ENCODE measurements around the gene ICAM1.
A peak's percentile ranks its signal among the peaks of the same experiment; 100 is the strongest.

ICAM1 gene

DNA sequence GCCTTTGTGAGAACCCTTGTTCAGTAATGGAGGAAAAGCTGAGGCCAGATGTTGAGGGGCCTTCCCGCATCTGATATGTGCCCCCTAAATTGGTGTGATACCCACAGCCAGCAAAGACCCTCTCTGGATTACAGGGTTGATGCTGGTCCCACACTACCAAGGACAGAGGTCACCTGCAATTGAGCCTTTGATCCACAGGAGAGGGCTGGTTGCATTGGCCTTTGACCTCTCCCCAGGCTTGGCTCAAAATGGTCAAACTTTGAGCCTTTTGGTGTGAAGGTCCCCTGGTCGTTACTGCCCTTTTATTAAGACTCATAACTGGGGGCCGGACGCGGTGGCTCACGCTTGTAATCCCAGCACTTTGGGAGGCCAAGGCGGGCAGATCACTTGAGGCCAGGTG is 27.3 kb upstream of the ICAM1 start:
- no peak for DNase-seq (ENCODE audit: low read depth)

DNA sequence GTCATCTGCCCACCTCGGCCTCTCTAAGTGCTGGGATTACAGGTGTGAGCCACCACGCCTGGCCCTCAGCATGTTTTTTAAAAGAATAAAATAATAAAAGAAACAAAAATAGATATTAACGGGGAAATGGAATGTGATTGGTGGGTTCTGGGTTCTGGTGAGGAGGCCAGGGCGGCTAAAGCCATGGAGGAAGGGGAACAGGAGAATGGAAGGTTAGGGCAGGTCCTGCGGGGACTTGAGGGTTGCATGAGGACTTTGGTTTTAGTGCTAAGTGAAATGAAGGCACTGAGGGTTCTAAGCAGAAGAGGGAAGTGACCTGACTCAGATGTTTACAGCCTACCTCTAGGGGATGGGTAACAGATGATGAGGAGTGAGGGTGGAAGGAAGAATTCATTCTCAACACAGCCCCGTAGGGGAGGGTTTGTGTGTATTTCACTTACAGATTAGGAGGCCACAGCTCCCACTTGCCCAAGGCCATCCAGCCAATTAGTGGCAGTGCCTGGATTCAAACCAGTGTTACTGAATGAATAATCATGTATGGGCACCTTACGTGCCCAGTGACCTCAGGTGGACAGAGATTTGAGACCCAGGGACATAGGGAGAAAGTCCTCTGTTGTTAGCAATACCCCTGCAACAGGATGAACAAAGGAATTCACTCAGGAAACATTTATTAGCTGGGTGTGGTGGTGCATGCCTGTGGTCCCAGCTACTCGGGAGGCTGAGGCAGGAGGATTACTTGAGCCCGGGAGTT is 25.6 kb upstream of the ICAM1 start:
- DNase-seq (ENCODE audit: low read depth) = no peak

GRCh38 chr19:10246511-10246910 is 24.4 kb upstream of the ICAM1 start:
- no peak for DNase-seq (ENCODE audit: low read depth)

GRCh38 chr19:10251792-10252694 is 18.9 kb upstream of the ICAM1 start, which contains the start of gene MRPL4:
MRPL4 (plus strand) TSS chr19:10252214; CDS start chr19:10252254, 40 bp downstream.
- peak; percentile 98 for DNase-seq (ENCODE audit: low read depth)

DNA sequence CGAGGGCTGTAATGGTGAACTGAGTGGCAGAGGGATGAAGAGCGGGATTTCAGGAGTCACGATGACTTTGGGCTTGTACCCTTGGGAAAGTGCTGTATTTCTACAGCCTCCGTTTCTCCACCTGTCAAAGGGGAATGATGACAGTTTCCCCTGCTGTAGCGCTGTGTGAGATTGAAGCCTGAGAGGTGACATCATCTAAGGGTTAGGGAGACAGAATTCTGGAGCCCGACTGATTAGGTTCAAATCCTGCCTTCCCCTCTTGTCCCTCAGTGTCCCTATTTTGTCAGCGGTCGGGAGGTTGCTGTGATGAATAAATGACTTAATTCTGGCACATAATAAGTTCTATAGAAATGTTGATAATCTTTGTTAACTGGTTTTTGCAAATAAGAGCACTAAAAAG is 18.2 kb upstream of the ICAM1 start:
- DNase-seq (ENCODE audit: low read depth) = no peak

GRCh38 chr19:10254244-10254643 is 16.7 kb upstream of the ICAM1 start:
- no peak for DNase-seq (ENCODE audit: low read depth)

GRCh38 chr19:10255358-10255757 is 15.6 kb upstream of the ICAM1 start:
- no peak for DNase-seq (ENCODE audit: low read depth)

DNA sequence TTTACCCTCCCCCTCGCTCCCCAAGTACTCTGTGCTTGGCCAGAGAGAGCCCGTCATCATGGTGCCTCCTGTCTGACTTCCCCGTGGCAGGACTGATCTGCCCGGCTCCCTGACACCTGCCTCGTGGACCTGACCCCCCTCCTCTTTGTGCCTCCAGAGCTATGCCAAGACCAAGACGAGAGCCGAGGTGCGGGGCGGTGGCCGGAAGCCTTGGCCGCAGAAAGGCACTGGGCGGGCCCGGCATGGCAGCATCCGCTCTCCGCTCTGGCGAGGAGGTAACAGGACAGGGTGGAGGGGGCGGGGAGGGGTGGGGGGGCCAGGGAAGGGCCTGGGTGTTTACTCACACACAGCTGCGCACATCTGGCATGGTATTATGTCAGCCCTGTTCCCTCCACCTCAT is 14.4 kb upstream of the ICAM1 start:
- DNase-seq (ENCODE audit: low read depth) = no peak

DNA sequence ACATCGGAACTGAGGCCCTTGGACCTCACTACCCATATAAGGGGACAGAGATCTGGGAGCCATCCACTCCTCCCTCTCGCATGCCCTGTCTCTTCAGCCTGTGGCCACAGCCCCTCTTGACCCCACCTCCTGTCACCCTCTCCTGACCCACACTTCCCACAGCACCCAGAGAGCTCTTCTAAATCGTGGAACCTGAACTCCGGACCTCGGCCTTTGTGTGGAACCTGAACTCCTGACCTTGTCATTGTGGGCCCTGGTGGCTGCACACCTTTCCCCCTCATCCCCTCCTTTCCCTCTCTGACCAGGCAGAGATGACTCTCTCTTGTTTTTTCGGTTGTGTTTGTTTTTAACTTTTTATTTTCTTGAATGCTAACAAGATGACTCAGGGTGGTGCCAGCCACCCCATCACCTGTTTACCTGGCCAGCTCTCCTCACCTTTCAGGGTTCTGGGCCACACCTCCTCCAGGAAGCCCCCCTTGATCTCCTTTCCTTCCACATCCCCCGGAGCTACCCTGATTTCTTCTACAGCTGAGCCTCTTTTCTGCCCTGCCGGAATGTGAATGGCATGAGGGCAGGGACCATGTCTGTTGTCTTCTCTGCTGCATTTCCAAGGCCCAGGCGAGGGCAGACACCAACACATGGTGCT is 13.8 kb upstream of the ICAM1 start:
- DNase-seq (ENCODE audit: low read depth) = no peak

DNA sequence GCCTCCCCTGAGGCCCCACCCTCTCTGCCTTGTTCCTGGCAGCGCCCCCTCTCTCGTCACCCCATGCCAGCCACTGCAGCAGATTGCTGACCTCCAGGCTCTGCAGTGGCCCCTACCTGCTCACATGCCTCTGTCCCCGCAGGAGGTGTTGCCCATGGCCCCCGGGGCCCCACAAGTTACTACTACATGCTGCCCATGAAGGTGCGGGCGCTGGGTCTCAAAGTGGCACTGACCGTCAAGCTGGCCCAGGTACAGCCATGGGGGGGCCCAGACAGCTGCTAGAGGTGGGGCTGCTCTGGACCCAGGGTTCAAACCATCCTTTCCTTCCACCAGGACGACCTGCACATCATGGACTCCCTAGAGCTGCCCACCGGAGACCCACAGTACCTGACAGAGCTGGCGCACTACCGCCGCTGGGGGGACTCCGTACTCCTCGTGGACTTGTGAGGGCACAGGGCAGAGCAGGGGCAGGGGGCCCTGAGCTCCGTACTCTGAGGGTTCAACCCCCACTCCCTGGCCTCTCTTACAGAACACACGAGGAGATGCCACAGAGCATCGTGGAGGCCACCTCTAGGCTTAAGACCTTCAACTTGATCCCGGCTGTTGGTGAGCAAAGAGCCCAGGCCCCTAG is 12.7 kb upstream of the ICAM1 start:
- no peak for DNase-seq (ENCODE audit: low read depth)

GRCh38 chr19:10259162-10259905 is 11.6 kb upstream of the ICAM1 start:
- DNase-seq (ENCODE audit: low read depth) = peak; percentile 75

- DNase-seq (ENCODE audit: low read depth) = no peak
These were observed 10.8 kb upstream of the ICAM1 start for GRCh38 chr19:10260141-10260584.

DNA sequence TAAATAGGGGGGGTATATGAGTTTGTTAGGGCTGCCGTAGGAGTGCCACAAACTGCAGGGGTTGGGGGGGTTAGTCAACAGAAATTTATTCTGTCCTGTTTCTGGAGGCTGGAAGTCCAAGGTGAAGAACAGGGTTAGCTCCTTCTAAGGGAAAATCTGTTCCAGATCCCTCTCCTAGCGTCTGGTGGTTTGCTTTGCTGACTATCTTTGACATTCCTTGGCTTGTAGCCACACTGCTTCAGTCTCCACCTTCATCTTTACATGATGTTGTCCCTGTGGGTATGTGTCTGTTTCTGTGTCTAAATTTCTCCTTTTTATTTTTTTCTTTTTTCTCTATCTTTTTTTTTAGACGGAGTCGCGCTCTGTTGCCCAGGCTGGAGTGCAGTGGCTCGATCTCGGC is 8.1 kb upstream of the ICAM1 start:
- DNase-seq (ENCODE audit: low read depth) = no peak

GRCh38 chr19:10266706-10267105 is 4.2 kb upstream of the ICAM1 start:
- DNase-seq (ENCODE audit: low read depth) = no peak

GRCh38 chr19:10268071-10268470 is 2.8 kb upstream of the ICAM1 start:
- no peak for DNase-seq (ENCODE audit: low read depth)

- DNase-seq (ENCODE audit: low read depth) = peak; percentile 22
These were observed 1.4 kb upstream of the ICAM1 start for GRCh38 chr19:10269333-10270179.

GRCh38 chr19:10270180-10270615 is 722 bp upstream of the ICAM1 start:
- no peak for DNase-seq (ENCODE audit: low read depth)

DNA sequence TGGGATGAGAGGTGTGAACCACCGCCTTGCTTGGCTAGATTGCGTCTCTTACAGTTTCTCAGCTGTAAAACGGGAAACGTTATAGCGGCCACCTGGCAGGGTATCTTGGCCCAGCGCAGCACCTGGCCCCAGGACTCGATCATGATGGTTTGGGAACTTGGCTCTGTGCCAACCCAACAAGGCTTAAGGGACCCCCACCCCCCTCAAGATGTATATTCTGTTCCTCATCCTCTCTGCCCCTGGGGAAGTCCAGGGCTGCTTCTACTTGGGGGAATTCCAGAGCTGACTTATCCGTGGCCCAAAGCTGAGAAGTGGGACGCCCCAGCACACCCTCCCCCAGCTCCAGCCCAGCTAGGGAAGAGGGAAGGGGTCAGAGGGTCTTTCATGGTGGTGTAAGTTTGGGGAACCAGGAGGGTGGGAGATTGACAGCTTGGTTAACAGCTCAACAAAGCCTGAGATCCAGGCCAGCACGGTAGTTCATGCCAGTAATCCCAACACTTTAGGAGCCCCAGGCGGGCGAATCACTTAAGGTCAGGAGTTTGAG is 695 bp downstream of the ICAM1 start:
- DNase-seq (ENCODE audit: low read depth) = no peak

DNA sequence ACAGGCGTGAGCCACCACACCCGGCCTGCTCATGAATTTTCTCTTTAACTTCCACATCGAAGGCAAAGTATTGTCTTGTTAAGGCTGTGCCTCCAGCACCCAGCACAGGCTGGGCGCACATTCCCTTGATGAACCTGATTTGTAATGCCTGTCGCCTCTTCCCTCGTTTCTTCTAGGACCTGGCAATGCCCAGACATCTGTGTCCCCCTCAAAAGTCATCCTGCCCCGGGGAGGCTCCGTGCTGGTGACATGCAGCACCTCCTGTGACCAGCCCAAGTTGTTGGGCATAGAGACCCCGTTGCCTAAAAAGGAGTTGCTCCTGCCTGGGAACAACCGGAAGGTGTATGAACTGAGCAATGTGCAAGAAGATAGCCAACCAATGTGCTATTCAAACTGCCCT is 3.7 kb downstream of the ICAM1 start:
- no peak for DNase-seq (ENCODE audit: low read depth)
